ENCODE data around the gene CTTN. TPM values are rescaled to one million over a fixed set of nuclear protein-coding genes. Genes with fewer than 3 reads are reported as not detected.

CTTN gene
- total and polyA plus RNA-seq, 5 donors = 67.7 to 117 (median 84.7) TPM

DNA sequence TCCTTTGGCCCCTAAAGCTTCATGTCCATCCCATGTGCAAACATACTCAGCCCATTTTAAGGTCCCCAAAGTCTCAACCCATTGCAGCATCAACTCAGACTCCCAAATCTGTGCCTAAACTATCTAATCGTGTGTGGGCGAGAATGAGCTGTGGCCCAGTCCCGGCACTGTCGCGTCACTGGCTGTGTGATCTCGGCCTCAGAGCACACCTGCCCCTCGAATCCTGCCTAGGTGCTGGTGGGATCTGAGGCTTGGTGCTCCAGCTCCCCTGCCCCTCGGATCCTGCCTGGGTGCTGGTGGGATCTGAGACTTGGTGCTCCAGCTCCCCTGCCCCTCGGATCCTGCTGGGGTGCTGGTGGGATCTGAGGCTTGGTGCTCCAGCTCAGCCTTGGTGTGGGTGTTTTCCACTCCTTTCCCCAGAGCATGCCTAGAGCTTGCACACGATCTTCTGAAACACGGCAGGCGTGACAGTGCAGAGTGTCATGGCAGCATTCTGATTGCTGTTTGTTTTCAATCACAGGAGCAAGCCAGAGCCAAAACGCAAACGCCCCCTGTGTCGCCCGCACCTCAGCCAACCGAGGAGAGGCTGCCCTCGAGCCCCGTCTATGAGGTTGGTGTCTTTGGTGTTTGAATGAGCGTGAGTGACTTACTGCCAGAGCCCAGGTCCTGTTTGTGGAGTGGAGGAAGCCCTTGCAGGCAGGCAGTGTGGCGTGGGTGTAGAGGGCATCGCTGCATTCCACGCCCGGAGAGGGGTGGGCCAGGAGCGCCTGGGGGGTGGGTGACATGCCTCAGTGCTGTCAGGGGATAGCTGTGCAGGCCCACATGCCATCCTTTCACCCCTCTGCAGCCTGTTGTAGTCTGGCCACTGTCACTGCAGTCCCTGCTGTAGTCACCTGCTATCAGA is 32.6 kb downstream of the CTTN start:
- H3K9me3 ChIP-seq (ENCODE audit: control insufficient read depth, low read length) = no peaks in the 10 kb centered on the region
- DNase-seq = no peak
- no peaks in the 10 kb centered on the region for H3K27me3 ChIP-seq (ENCODE audit: control insufficient read depth, insufficient read depth)
- no peak overlapping the region for H3K4me3 ChIP-seq (ENCODE audit: low read length)
- no peak for ATAC-seq
- 94% methylated on average over 25 of the region's 25 CpGs for WGBS
- H3K4me1 ChIP-seq (ENCODE audit: control insufficient read depth, insufficient read depth, low read length) = no peaks in the 10 kb centered on the region
- no peak overlapping the region for H3K27ac ChIP-seq (ENCODE audit: low read length)
- intact Hi-C loops (cut with DNase I) = no loop called here

GRCh38 chr11:70431611-70432010 is 33.3 kb downstream of the CTTN start:
- Histone ChIP-seq H3K27me3 (ENCODE audit: control insufficient read depth, insufficient read depth) (no peaks in the 10 kb centered on the region), H3K4me3 (ENCODE audit: low read length) (no peak overlapping the region), H3K4me1 (ENCODE audit: control insufficient read depth, insufficient read depth, low read length) (no peaks in the 10 kb centered on the region), H3K9me3 (ENCODE audit: control insufficient read depth, low read length) (no peaks in the 10 kb centered on the region), H3K27ac (ENCODE audit: low read length) (no peak overlapping the region)
- ATAC-seq (no peak), DNase-seq (no peak)
- intact Hi-C loops (cut with DNase I) = no loop called here
- 95% methylated on average over 12 of the region's 12 CpGs for WGBS

- intact Hi-C loops (cut with DNase I) = no loop called here
- Histone ChIP-seq H3K27ac (ENCODE audit: low read length) (no peak overlapping the region), H3K4me3 (ENCODE audit: low read length) (no peak overlapping the region), H3K27me3 (ENCODE audit: control insufficient read depth, insufficient read depth) (no peaks in the 10 kb centered on the region), H3K4me1 (ENCODE audit: control insufficient read depth, insufficient read depth, low read length) (no peaks in the 10 kb centered on the region), H3K9me3 (ENCODE audit: control insufficient read depth, low read length) (no peaks in the 10 kb centered on the region)
- WGBS = 67% methylated on average over 16 of the region's 16 CpGs
- DNase-seq (peak; percentile 50 to 76 (median 51)), ATAC-seq (no peak)
Measured at GRCh38 chr11:70432065-70432464, 33.7 kb downstream of the CTTN start.

DNA sequence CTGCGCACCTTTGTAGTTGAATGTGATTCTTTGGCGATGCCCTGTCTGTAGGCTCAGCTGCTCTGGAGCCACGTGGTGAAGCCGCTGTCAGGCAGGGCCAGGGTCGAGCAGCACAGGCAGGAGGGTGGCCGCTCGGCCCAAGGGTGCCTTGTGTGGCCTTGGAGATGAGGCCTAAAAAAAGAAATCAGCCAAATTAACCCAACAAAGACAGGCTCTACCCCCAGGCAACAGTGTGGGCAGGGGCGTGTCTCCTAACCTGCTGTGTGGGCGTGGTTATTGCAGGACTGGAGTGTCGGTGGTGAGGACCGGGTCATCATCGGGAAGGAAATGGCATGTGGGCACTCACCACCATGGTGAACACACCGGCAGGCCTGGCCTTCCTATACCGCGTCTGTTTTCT is 34.3 kb downstream of the CTTN start:
- ATAC-seq (no peak), DNase-seq (no peak)
- WGBS = 89% methylated on average over 15 of the region's 15 CpGs
- Histone ChIP-seq H3K4me1 (ENCODE audit: control insufficient read depth, insufficient read depth, low read length) (no peaks in the 10 kb centered on the region), H3K4me3 (ENCODE audit: low read length) (no peak overlapping the region), H3K27me3 (ENCODE audit: control insufficient read depth, insufficient read depth) (no peaks in the 10 kb centered on the region), H3K27ac (ENCODE audit: low read length) (no peak overlapping the region), H3K9me3 (ENCODE audit: control insufficient read depth, low read length) (no peaks in the 10 kb centered on the region)
- intact Hi-C loops (cut with DNase I) = no loop called here

GRCh38 chr11:70433038-70433437 is 34.7 kb downstream of the CTTN start:
- intact Hi-C loops (cut with DNase I) = no loop called here
- Histone ChIP-seq H3K4me1 (ENCODE audit: control insufficient read depth, insufficient read depth, low read length) (no peaks in the 10 kb centered on the region), H3K27ac (ENCODE audit: low read length) (no peak overlapping the region), H3K9me3 (ENCODE audit: control insufficient read depth, low read length) (no peaks in the 10 kb centered on the region), H3K27me3 (ENCODE audit: control insufficient read depth, insufficient read depth) (no peaks in the 10 kb centered on the region), H3K4me3 (ENCODE audit: low read length) (no peak overlapping the region)
- peak in 1 of 2 donors; percentile 13 for ATAC-seq
- WGBS = 93% methylated on average over 20 of the region's 20 CpGs
- peak in 1 of 3 donors; percentile 51 for DNase-seq

- 92% methylated on average over 13 of the region's 13 CpGs for WGBS
- no peak for DNase-seq
- Histone ChIP-seq H3K27me3 (ENCODE audit: control insufficient read depth, insufficient read depth) (no peaks in the 10 kb centered on the region), H3K27ac (ENCODE audit: low read length) (no peak overlapping the region), H3K4me3 (ENCODE audit: low read length) (no peak overlapping the region), H3K9me3 (ENCODE audit: control insufficient read depth, low read length) (no peaks in the 10 kb centered on the region), H3K4me1 (ENCODE audit: control insufficient read depth, insufficient read depth, low read length) (no peaks in the 10 kb centered on the region)
- intact Hi-C loops (cut with DNase I) = no loop called here
- no peak for ATAC-seq
Measured at GRCh38 chr11:70433526-70433925, 35.2 kb downstream of the CTTN start.

DNA sequence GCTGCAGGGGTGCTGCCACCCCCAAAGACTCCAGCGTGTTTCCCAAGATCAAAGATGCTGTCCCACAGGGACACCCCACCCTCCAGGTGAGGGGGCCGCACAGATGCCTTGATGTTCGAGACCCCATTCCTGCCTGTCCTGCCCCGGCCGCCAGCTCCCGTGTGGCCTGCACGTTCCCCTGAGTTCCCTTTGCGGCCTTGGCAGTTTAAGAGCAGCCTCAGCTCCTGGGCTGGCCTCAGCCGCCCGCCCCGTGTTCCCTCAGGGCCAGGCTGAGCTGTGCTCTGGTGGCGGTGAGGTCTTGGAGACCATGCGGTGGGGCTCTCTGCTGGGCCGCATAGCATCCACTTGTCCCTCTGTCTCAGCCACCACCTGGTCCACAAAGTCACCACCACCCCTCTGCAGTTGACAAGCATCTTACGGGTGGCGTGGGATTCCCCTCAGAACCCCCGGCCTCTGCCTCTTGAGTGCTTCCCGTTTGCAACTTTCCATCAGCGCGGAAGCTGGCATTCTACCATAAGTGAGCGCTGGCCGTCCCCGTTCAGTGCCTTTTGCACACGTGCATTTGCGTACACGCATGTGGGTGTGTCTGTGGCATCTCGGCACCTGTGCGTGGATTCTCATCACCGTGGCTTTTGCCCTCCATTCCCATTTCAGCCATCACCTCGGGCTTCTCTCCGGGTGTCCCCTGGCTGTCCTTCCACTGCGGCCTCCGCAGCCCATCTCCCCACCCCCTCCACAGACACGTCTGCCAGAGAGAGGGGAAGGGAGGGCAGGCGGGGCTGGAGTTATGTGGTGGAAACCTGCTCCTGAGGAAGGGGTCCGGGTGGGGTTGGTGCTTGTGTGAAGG is 35.9 kb downstream of the CTTN start:
- no peak for ATAC-seq
- DNase-seq = peak in 1 of 3 donors; percentile 39
- Histone ChIP-seq H3K27ac (ENCODE audit: low read length) (no peak overlapping the region), H3K9me3 (ENCODE audit: control insufficient read depth, low read length) (no peaks in the 10 kb centered on the region), H3K4me1 (ENCODE audit: control insufficient read depth, insufficient read depth, low read length) (no peaks in the 10 kb centered on the region), H3K27me3 (ENCODE audit: control insufficient read depth, insufficient read depth) (no peaks in the 10 kb centered on the region), H3K4me3 (ENCODE audit: low read length) (no peak overlapping the region)
- intact Hi-C loops (cut with DNase I) = no loop called here
- 86% methylated on average over 36 of the region's 36 CpGs for WGBS

GRCh38 chr11:70434813-70435278 is 36.5 kb downstream of the CTTN start:
- H3K27me3 ChIP-seq (ENCODE audit: control insufficient read depth, insufficient read depth) = no peaks in the 10 kb centered on the region
- DNase-seq (no peak), ATAC-seq (no peak)
- no peaks in the 10 kb centered on the region for H3K4me1 ChIP-seq (ENCODE audit: control insufficient read depth, insufficient read depth, low read length)
- WGBS = 78% methylated on average over 17 of the region's 17 CpGs
- H3K27ac ChIP-seq (ENCODE audit: low read length) = no peak overlapping the region
- intact Hi-C loops (cut with DNase I) = no loop called here
- no peak overlapping the region for H3K4me3 ChIP-seq (ENCODE audit: low read length)
- H3K9me3 ChIP-seq (ENCODE audit: control insufficient read depth, low read length) = no peaks in the 10 kb centered on the region

DNA sequence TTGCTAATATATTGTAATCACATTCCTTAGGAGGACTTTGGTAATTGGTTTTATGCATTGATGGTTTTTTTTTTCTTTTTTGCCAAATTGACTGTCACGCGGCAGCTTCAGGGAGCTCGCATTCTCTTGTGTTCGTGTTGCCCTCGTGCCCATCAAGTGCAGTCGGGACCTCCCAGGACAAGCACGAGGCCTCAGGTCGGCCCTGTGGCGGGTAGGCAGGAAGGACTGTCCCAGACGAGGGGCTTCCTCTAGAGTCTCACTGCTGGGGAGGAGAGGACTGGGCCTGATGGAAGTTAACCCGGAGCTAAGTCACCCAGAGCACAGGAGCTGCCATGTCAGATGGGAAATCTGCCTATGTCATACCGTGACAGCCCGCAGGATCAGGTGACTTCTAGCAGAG is 37.0 kb downstream of the CTTN start:
- Histone ChIP-seq H3K4me3 (ENCODE audit: low read length) (no peak overlapping the region), H3K27ac (ENCODE audit: low read length) (no peak overlapping the region), H3K27me3 (ENCODE audit: control insufficient read depth, insufficient read depth) (no peaks in the 10 kb centered on the region), H3K9me3 (ENCODE audit: control insufficient read depth, low read length) (no peaks in the 10 kb centered on the region), H3K4me1 (ENCODE audit: control insufficient read depth, insufficient read depth, low read length) (no peaks in the 10 kb centered on the region)
- ATAC-seq (no peak), DNase-seq (no peak)
- 88% methylated on average over 13 of the region's 13 CpGs for WGBS
- intact Hi-C loops (cut with DNase I) = no loop called here

DNA sequence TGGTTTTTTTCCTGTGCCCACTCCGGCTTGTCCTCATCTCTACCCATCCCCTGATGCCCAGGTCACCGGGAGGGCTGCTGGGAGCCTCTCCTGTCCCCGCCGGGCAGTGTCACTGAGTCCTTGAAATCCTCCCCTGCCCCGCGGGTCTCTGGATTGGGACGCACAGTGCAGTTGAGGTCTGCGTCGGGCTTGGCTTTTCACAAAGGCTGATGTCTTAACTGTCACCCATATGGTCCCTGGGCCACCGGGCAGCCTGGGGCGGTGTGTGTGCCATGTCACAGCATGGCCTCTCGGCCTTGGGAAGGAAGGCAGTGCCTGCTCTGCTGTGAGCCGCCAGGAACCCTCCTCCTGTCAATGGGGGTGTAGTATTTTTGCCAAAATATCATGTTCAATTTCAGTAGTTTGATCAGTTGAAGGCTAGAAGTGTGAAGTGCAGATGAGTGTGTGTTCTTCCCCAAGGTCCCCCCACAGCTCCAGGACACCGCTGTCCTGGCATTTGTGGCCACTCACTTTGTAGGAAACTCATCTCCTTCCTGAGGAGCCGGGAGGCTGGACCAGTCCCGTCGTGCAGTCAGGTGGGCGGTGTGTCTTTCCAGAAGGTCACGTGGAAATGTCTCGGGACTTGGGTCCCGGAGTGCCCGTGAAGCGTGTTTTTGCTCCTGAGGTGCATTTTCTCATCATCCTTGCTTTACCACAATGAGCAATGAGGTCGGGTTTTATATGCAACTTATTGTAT is 37.6 kb downstream of the CTTN start:
- no peak overlapping the region for H3K4me3 ChIP-seq (ENCODE audit: low read length)
- ATAC-seq (no peak), DNase-seq (peak in 1 of 3 donors; percentile 53)
- no peaks in the 10 kb centered on the region for H3K4me1 ChIP-seq (ENCODE audit: control insufficient read depth, insufficient read depth, low read length)
- H3K27me3 ChIP-seq (ENCODE audit: control insufficient read depth, insufficient read depth) = no peaks in the 10 kb centered on the region
- no peaks in the 10 kb centered on the region for H3K9me3 ChIP-seq (ENCODE audit: control insufficient read depth, low read length)
- WGBS = 89% methylated on average over 24 of the region's 24 CpGs
- H3K27ac ChIP-seq (ENCODE audit: low read length) = no peak overlapping the region
- intact Hi-C loops (cut with DNase I) = no loop called here

Measured in right cardiac atrium (tissue), 5 donors.